Neuronal stem cell (in vitro differentiated cells): ENCODE data around the gene LAMB4.
A peak's percentile ranks its signal among the peaks of the same experiment; 100 is the strongest.

Source experiments
- DNase-seq: peaks from one replicate; pipeline ENCODE4 v3.0.0-alpha.2; 2013; ENCODE audit warnings: low spot score
- H2AFZ ChIP-seq: one replicate; pipeline ENCODE4 v1.6.1; 2013; ENCODE audit warnings: mild to moderate bottlenecking, low read length, inconsistent platforms
- H2AK5ac ChIP-seq: 2 replicates; pipeline ENCODE4 v1.6.1; 2013; ENCODE audit warnings: low read depth, mild to moderate bottlenecking, inconsistent platforms, low read length, moderate library complexity, mixed read lengths
- H2BK120ac ChIP-seq: 2 replicates; pipeline ENCODE4 v1.6.1; 2013; ENCODE audit warnings: low read depth, mild to moderate bottlenecking, inconsistent platforms, low read length, moderate library complexity, mixed read lengths
- H2BK12ac ChIP-seq: one replicate; pipeline ENCODE4 v1.6.1; 2013; ENCODE audit warnings: low read length, inconsistent platforms
- H2BK15ac ChIP-seq: 2 replicates; pipeline ENCODE4 v1.6.1; 2013; ENCODE audit warnings: mild to moderate bottlenecking, low read length, inconsistent platforms, mixed read lengths
- H2BK5ac ChIP-seq: one replicate; pipeline ENCODE4 v1.6.1; 2013; ENCODE audit warnings: inconsistent platforms, mild to moderate bottlenecking, low read length, moderate library complexity
- H3K14ac ChIP-seq: one replicate; pipeline ENCODE4 v1.6.1; 2013; ENCODE audit warnings: low read length, inconsistent platforms
- H3K18ac ChIP-seq: 2 replicates; pipeline ENCODE4 v1.6.1; 2013; ENCODE audit warnings: low read length, inconsistent platforms
- H3K23ac ChIP-seq: 2 replicates; pipeline ENCODE4 v1.6.1; 2013; ENCODE audit warnings: low read depth, mild to moderate bottlenecking, mixed read lengths, low read length, inconsistent platforms; ENCODE audit not compliant: poor library complexity
- H3K27ac ChIP-seq: replicated peaks from 3 replicates; pipeline ENCODE4 v1.5.1; 2013; ENCODE audit warnings: low read length, inconsistent platforms
- H3K27me3 ChIP-seq, 3 experiments: 2 replicates each; pipeline ENCODE4 v1.6.1; 2013; ENCODE audit warnings: low read length in 3 of 3, mild to moderate bottlenecking in 2 of 3, inconsistent platforms in 1 of 3, low read depth in 1 of 3, mixed read lengths in 1 of 3, moderate library complexity in 1 of 3; ENCODE audit not compliant: control insufficient read depth in 3 of 3, insufficient read depth in 3 of 3
- H3K36me3 ChIP-seq, 2 donors: replicated peaks in 1 of 2; 2 replicates each; pipeline ENCODE4 v1.6.1; 2013; ENCODE audit warnings: low read length in 2 of 2; ENCODE audit not compliant: control insufficient read depth in 2 of 2, insufficient read depth in 2 of 2
- H3K4ac ChIP-seq: 2 replicates; pipeline ENCODE4 v1.6.1; 2013; ENCODE audit warnings: inconsistent platforms, mild to moderate bottlenecking, low read length, moderate library complexity
- H3K4me1 ChIP-seq, 2 donors: 1 replicate in 1 of 2; 2 replicates in 1 of 2; pipeline ENCODE4 v1.6.1; 2013; ENCODE audit warnings: low read length in 2 of 2, low read depth in 1 of 2; ENCODE audit not compliant: control insufficient read depth in 2 of 2, insufficient read depth in 1 of 2
- H3K4me2 ChIP-seq: one replicate; pipeline ENCODE4 v1.6.1; 2013; ENCODE audit warnings: mild to moderate bottlenecking, low read length, inconsistent platforms; ENCODE audit not compliant: insufficient read depth, poor library complexity, severe bottlenecking
- H3K4me3 ChIP-seq, 2 donors: 2 replicates each; pipeline ENCODE4 v1.5.1; 2013; ENCODE audit warnings: low read length in 2 of 2, mild to moderate bottlenecking in 2 of 2, inconsistent platforms in 1 of 2, moderate library complexity in 1 of 2
- H3K79me1 ChIP-seq: one replicate; pipeline ENCODE4 v1.6.1; 2013; ENCODE audit warnings: low read depth, mild to moderate bottlenecking, inconsistent platforms, low read length, moderate library complexity
- H3K9ac ChIP-seq: one replicate; pipeline ENCODE4 v1.6.1; 2013; ENCODE audit warnings: mild to moderate bottlenecking, low read depth, low read length, inconsistent platforms; ENCODE audit not compliant: poor library complexity
- H3K9me3 ChIP-seq, 2 donors: replicated peaks in 1 of 2; 2 replicates each; pipeline versions ENCODE3 to v1.6.1; 2013; ENCODE audit warnings: low read length in 2 of 2, mild to moderate bottlenecking in 2 of 2, inconsistent platforms in 1 of 2, low read depth in 1 of 2, mixed read lengths in 1 of 2, moderate library complexity in 1 of 2; ENCODE audit not compliant: control insufficient read depth in 2 of 2, insufficient read depth in 1 of 2
- H4K8ac ChIP-seq: one replicate; pipeline ENCODE4 v1.6.1; 2013; ENCODE audit warnings: low read depth, mild to moderate bottlenecking, inconsistent platforms, low read length, moderate library complexity
- H4K91ac ChIP-seq: one replicate; pipeline ENCODE4 v1.6.1; 2013; ENCODE audit warnings: low read length, low read depth, mild to moderate bottlenecking, inconsistent platforms; ENCODE audit not compliant: poor library complexity
- WGBS, 2 donors: extraction: QIAGEN DNeasy Blood & Tissue Kit; methylation state at CpG; one replicate each; pipeline ENCODE4 v1.1.7; 2013; ENCODE audit warnings: missing lambda C conversion rate in 2 of 2, mixed read lengths in 1 of 2; ENCODE audit not compliant: insufficient read length in 2 of 2, insufficient replicate concordance in 1 of 2; ENCODE audit errors: extremely low coverage in 2 of 2; 5-methylcytosine and 5-hydroxymethylcytosine counted together

The LAMB4 gene

DNA sequence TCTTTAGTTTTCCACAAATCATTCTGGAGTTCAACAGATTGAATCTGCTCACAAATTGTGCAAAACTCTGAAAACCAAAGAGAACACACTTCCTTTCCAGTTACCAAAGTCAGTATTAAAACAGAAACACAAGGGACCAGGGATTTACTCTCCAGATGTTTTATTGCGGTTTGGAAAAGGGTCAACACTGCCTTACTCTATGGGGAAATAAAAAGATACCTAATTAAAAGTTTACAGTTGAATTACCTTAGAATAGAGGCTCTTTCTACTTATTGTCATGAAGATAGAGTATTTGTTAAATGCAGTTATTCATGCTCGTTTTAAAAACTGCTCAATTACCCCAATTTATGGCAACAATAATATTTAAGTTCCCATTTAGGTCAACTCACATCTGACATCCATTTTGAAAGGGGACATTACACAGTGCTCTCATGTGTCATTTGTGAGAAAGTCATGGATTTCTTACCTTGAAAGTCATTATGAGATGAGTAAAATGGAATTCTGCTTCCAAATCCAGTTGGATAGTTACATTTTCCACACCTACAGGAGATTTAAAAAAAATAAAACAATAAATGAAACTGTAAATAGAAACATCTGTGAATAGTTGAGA, 135.6 kb downstream of the LAMB4 start:
- Histone ChIP-seq H3K36me3 (peaks cover 6 to 24% of the 10 kb centered on the region in 2 donors), H2BK120ac (no peak overlapping the region), H4K8ac (no peak overlapping the region), H2AK5ac (no peak overlapping the region), H3K79me1 (peaks cover 2% of the 10 kb centered on the region), H3K27me3 (no peaks in the 10 kb centered on the region), H3K9ac (no peak overlapping the region), H3K4me1 (peaks cover 15 to 20% of the 10 kb centered on the region in 2 donors), H3K4ac (no peak overlapping the region), H4K91ac (no peak overlapping the region), H3K4me3 (no peak overlapping the region), H2BK12ac (no peak overlapping the region), H3K23ac (no peak overlapping the region), H3K18ac (no peak overlapping the region), H3K9me3 (no peaks in the 10 kb centered on the region), H2BK15ac (no peak overlapping the region), H2AFZ (no peak overlapping the region), H3K14ac (no peak overlapping the region), H3K4me2 (no peak overlapping the region), H3K27ac (peak overlapping the region; percentile 71), H2BK5ac (no peak overlapping the region)
- DNase-seq: no peak
- no CpG with 5 or more reads among the region's 2 CpGs for WGBS, 2 donors

DNA sequence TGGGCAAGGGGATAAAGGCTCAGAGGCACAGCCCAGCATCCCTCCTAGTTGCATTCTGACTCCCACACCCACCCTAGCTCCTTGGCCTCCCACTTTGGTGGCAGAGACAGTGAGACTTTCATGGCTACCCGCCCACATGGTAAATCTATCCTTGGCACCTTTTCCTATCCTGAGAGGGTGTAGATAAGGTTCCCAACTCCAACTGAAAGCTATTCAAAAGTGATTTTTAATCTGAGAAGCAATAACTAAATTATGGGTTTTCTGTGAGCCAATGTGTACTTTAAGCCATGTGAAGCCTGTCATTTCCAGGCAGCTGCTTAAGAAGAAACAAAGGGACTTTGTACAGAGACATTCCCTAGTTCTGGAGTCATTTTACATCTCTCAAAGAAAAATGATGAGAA, 136.3 kb downstream of the LAMB4 start:
- no peak overlapping the region for H4K91ac ChIP-seq
- peaks cover 15 to 20% of the 10 kb centered on the region in 2 donors for H3K4me1 ChIP-seq
- H2BK5ac ChIP-seq: no peak overlapping the region
- no peak overlapping the region for H4K8ac ChIP-seq
- no peak overlapping the region for H3K4me3 ChIP-seq
- H2AFZ ChIP-seq: no peak overlapping the region
- no peak overlapping the region for H2AK5ac ChIP-seq
- no peak overlapping the region for H2BK120ac ChIP-seq
- no peak overlapping the region for H2BK15ac ChIP-seq
- H2BK12ac ChIP-seq: no peak overlapping the region
- no peak overlapping the region for H3K4ac ChIP-seq
- no CpG with 5 or more reads among the region's 1 CpG for WGBS, 2 donors
- no peak for DNase-seq
- H3K36me3 ChIP-seq: peaks cover 6 to 30% of the 10 kb centered on the region in 2 donors
- H3K79me1 ChIP-seq: peaks cover 2% of the 10 kb centered on the region
- no peak overlapping the region for H3K4me2 ChIP-seq
- no peak overlapping the region for H3K14ac ChIP-seq
- H3K18ac ChIP-seq: peak overlapping the region; percentile 0
- no peaks in the 10 kb centered on the region for H3K27me3 ChIP-seq
- no peaks in the 10 kb centered on the region for H3K9me3 ChIP-seq
- no peak overlapping the region for H3K9ac ChIP-seq
- H3K27ac ChIP-seq: peak overlapping the region; percentile 1
- H3K23ac ChIP-seq: no peak overlapping the region

DNA sequence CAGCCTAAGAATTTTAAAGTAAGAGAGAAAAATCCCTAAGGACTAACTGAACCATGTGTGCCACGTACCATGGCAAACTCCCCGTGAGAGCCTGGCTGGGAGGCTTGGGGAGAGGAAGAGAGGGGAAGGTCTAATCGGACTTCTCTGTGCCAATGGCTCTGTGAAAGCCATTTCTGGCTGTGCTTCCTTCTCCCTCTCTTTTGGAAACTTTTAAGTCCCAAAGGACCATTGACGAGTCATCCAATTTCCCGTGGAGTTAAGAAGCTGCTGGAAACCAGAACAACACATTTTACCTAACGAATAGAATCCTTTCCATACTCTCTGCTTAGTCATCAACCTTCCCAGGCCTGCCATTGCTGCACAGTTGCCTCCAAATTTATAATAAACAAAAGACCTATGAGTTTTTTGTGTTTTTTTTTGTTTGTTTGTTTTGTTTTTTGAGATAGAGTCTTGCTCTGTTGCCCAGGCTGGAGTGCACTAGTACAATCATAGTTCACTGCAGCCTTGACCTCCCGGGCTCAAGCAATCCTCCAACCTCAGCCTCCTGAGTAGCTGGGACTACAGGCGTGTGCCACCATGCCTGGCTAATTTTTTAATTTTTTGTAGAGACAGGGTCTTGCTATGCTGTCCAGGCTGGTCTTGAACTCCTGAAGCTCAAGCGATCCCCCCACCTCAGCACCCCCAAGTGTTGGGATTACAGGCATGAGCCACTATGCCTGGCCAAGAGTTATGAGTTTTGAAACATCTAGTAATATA, 140.4 kb downstream of the LAMB4 start:
- Histone ChIP-seq H3K79me1 (peaks cover 2% of the 10 kb centered on the region), H2AFZ (no peak overlapping the region), H3K36me3 (peaks cover 17 to 47% of the 10 kb centered on the region in 2 donors), H3K23ac (no peak overlapping the region), H3K27me3 (no peaks in the 10 kb centered on the region), H3K18ac (no peak overlapping the region), H2AK5ac (no peak overlapping the region), H3K4me3 (no peak overlapping the region), H3K9me3 (no peaks in the 10 kb centered on the region), H3K4me1 (peaks cover 11% of the 10 kb centered on the region in 2 donors), H4K91ac (no peak overlapping the region), H2BK5ac (no peak overlapping the region), H3K27ac (no peak overlapping the region), H3K4ac (no peak overlapping the region), H2BK120ac (no peak overlapping the region), H3K4me2 (no peak overlapping the region), H4K8ac (no peak overlapping the region), H2BK15ac (no peak overlapping the region), H2BK12ac (no peak overlapping the region), H3K9ac (no peak overlapping the region), H3K14ac (no peak overlapping the region)
- DNase-seq: no peak
- WGBS, 2 donors: no CpG with 5 or more reads among the region's 9 CpGs

DNA sequence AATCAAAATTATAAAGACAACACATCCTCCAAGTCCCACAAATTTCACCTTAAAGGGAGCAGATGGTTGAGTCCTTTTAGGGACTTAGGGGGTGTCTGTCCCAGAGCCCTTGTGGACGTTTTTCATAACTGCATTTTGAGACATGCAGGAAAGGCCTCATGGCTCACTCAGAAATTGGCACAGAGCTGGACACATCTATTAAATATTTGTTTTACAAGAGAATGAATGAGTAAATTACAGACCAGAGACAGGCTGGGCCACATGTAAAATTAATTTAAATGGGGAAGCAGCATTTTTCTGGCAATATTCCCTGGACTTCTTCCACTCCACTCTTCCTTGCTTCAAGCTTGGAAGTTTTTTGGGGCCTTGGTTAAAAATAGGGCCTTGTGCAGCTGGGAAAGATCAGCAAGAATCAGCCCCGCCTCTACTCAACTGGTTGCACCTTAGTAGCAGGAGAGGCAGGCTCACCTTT, 147.2 kb downstream of the LAMB4 start:
- Histone ChIP-seq H3K14ac (no peak overlapping the region), H3K18ac (no peak overlapping the region), H2BK15ac (no peak overlapping the region), H3K4ac (no peak overlapping the region), H2BK120ac (no peak overlapping the region), H4K91ac (no peak overlapping the region), H3K9ac (no peak overlapping the region), H3K36me3 (peaks cover 13 to 57% of the 10 kb centered on the region in 2 donors), H3K4me3 (no peak overlapping the region), H3K9me3 (no peaks in the 10 kb centered on the region), H3K27me3 (no peaks in the 10 kb centered on the region), H3K79me1 (no peaks in the 10 kb centered on the region), H3K23ac (no peak overlapping the region), H2BK12ac (no peak overlapping the region), H2AK5ac (no peak overlapping the region), H3K4me1 (peaks cover 0 to 7% of the 10 kb centered on the region in 2 donors), H4K8ac (no peak overlapping the region), H3K4me2 (no peak overlapping the region), H2AFZ (no peak overlapping the region), H2BK5ac (no peak overlapping the region), H3K27ac (no peak overlapping the region)
- no CpG with 5 or more reads among the region's 2 CpGs for WGBS, 2 donors
- no peak for DNase-seq
